ENCODE data around the gene CCSER1.

DNA sequence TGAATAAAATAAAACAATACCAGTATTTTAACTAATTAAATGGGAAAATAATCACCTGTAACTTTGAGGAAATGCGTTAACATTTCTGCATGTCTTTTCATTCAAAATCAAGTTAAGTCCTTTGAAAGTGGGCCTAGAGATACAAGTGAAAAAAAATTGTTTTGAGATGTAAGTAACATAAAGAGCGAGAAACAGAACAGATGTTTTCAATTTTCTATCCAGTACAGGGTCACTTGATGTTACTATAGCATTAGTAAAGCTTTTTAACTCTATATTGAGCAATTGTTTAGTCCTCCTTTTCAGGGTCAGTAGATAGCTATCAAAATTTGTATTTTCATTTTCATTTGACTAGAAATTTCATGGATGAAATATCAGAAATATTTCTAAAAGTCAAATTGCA, 761.4 kb downstream of the CCSER1 start:
- TF ChIP-seq, protein P1, sequence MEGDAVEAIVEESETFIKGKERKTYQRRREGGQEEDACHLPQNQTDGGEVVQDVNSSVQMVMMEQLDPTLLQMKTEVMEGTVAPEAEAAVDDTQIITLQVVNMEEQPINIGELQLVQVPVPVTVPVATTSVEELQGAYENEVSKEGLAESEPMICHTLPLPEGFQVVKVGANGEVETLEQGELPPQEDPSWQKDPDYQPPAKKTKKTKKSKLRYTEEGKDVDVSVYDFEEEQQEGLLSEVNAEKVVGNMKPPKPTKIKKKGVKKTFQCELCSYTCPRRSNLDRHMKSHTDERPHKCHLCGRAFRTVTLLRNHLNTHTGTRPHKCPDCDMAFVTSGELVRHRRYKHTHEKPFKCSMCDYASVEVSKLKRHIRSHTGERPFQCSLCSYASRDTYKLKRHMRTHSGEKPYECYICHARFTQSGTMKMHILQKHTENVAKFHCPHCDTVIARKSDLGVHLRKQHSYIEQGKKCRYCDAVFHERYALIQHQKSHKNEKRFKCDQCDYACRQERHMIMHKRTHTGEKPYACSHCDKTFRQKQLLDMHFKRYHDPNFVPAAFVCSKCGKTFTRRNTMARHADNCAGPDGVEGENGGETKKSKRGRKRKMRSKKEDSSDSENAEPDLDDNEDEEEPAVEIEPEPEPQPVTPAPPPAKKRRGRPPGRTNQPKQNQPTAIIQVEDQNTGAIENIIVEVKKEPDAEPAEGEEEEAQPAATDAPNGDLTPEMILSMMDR (IDR thresholded peaks at IDR 0.05; ENCODE audit: poor library complexity) = no peak
- TF ChIP-seq EZH2 (IDR thresholded peaks at IDR 0.05; ENCODE audit: borderline replicate concordance) = no peak

Data from hepatocyte (in vitro differentiated cells).